ENCODE measurements around the gene SP110.

SP110 gene

GRCh38 chr2:230152334-230152733 is 67.5 kb downstream of the SP110 start:
- H3K9me3 ChIP-seq (ENCODE audit: control insufficient read depth, low read length), result no peaks in the 10 kb centered on the region
- H3K4me1 ChIP-seq, result peaks cover 8% of the 10 kb centered on the region
- no peaks in the 10 kb centered on the region for H3K79me2 ChIP-seq
- H3K9ac ChIP-seq, result no peak overlapping the region
- H3K27ac ChIP-seq, result no peak overlapping the region
- no peak overlapping the region for H2AFZ ChIP-seq
- H3K4me2 ChIP-seq (ENCODE audit: low read length), result no peak overlapping the region
- no peaks in the 10 kb centered on the region for H3K27me3 ChIP-seq (ENCODE audit: control insufficient read depth, insufficient read depth, low read length)
- H3K36me3 ChIP-seq (ENCODE audit: control insufficient read depth, insufficient read depth, low read length), result no peaks in the 10 kb centered on the region
- no peak for TF ChIP-seq CTCF (IDR thresholded peaks at IDR 0.05)
- H3K4me3 ChIP-seq (ENCODE audit: low read depth, low read length), result no peak overlapping the region

GRCh38 chr2:230144355-230144754 is 75.4 kb downstream of the SP110 start:
- Histone ChIP-seq H2AFZ (no peak overlapping the region), H3K27me3 (ENCODE audit: control insufficient read depth, insufficient read depth, low read length) (no peaks in the 10 kb centered on the region), H3K36me3 (ENCODE audit: control insufficient read depth, insufficient read depth, low read length) (no peaks in the 10 kb centered on the region), H3K4me2 (ENCODE audit: low read length) (no peak overlapping the region), H3K9me3 (ENCODE audit: control insufficient read depth, low read length) (no peaks in the 10 kb centered on the region), H3K27ac (no peak overlapping the region), H3K9ac (no peak overlapping the region), H3K79me2 (no peaks in the 10 kb centered on the region), H3K4me1 (no peaks in the 10 kb centered on the region), H3K4me3 (ENCODE audit: low read depth, low read length) (no peak overlapping the region)
- TF ChIP-seq CTCF (IDR thresholded peaks at IDR 0.05), result no peak

GRCh38 chr2:230140667-230141066 is 79.1 kb downstream of the SP110 start:
- Histone ChIP-seq H3K4me2 (ENCODE audit: low read length) (no peak overlapping the region), H3K9ac (no peak overlapping the region), H3K9me3 (ENCODE audit: control insufficient read depth, low read length) (no peaks in the 10 kb centered on the region), H3K4me1 (peaks cover 9% of the 10 kb centered on the region), H3K36me3 (ENCODE audit: control insufficient read depth, insufficient read depth, low read length) (no peaks in the 10 kb centered on the region), H3K79me2 (no peaks in the 10 kb centered on the region), H3K27me3 (ENCODE audit: control insufficient read depth, insufficient read depth, low read length) (no peaks in the 10 kb centered on the region), H2AFZ (no peak overlapping the region), H3K27ac (no peak overlapping the region), H3K4me3 (ENCODE audit: low read depth, low read length) (no peak overlapping the region)
- no peak for TF ChIP-seq CTCF (IDR thresholded peaks at IDR 0.05)

- Histone ChIP-seq H2AFZ (peak overlapping the region; percentile 43), H3K9ac (no peak overlapping the region), H3K27ac (no peak overlapping the region), H3K4me3 (ENCODE audit: low read depth, low read length) (no peak overlapping the region), H3K27me3 (ENCODE audit: control insufficient read depth, insufficient read depth, low read length) (no peaks in the 10 kb centered on the region), H3K4me1 (peaks cover 9% of the 10 kb centered on the region), H3K79me2 (no peaks in the 10 kb centered on the region), H3K9me3 (ENCODE audit: control insufficient read depth, low read length) (no peaks in the 10 kb centered on the region), H3K4me2 (ENCODE audit: low read length) (no peak overlapping the region), H3K36me3 (ENCODE audit: control insufficient read depth, insufficient read depth, low read length) (no peaks in the 10 kb centered on the region)
- TF ChIP-seq CTCF (IDR thresholded peaks at IDR 0.05), result no peak
Measured at GRCh38 chr2:230137902-230138539, 81.8 kb downstream of the SP110 start.

- no peak for TF ChIP-seq CTCF (IDR thresholded peaks at IDR 0.05)
- Histone ChIP-seq H3K9ac (no peak overlapping the region), H3K79me2 (no peaks in the 10 kb centered on the region), H2AFZ (no peak overlapping the region), H3K27me3 (ENCODE audit: control insufficient read depth, insufficient read depth, low read length) (no peaks in the 10 kb centered on the region), H3K4me2 (ENCODE audit: low read length) (no peak overlapping the region), H3K27ac (no peak overlapping the region), H3K9me3 (ENCODE audit: control insufficient read depth, low read length) (no peaks in the 10 kb centered on the region), H3K4me1 (peaks cover 20% of the 10 kb centered on the region), H3K4me3 (ENCODE audit: low read depth, low read length) (no peak overlapping the region), H3K36me3 (ENCODE audit: control insufficient read depth, insufficient read depth, low read length) (no peaks in the 10 kb centered on the region)
Measured at GRCh38 chr2:230135130-230135525, 84.7 kb downstream of the SP110 start.
